Activated naive CD4-positive, alpha-beta T cell treated with anti-CD3 and anti-CD28 coated beads, Interleukin-2, amount 50 U/mL, for 16 hours (primary cell): ENCODE data around the gene TRNT1.

Experiments used
- DNase-seq: peaks from one replicate; pipeline ENCODE4 v3.0.0-alpha.2; 2020

TRNT1 gene

DNA sequence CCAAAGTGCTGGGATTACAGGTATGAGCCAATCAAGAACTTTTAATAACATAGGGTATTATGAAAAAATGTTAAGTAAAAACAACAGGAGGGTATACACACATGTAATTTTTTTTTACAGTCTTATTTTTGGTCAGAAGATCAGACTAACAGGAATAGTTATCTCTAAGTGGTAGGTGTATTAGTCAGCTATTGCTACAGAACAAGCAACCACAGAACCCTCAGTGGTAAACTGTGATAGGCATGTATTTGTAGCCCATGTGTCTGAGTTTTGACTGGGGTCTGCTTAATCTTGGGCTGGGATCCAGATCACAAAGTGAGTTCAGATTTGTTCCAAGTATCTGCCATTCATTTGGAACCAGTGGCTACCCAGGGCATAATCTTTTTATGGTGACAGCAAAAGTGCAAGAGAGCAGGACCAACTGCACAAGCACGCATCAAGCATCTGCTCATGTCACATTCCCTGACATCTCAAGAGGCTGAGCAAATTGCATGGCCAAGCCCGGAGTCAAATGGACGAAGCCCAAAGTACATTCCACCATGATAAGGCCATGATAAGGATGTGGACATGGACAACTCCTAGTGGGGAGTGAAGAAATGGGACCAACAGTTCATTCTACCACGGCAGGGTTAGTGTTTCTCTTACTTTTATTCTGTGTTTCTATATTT, 13.6 kb upstream of the TRNT1 start:
- DNase-seq = no peak

DNA sequence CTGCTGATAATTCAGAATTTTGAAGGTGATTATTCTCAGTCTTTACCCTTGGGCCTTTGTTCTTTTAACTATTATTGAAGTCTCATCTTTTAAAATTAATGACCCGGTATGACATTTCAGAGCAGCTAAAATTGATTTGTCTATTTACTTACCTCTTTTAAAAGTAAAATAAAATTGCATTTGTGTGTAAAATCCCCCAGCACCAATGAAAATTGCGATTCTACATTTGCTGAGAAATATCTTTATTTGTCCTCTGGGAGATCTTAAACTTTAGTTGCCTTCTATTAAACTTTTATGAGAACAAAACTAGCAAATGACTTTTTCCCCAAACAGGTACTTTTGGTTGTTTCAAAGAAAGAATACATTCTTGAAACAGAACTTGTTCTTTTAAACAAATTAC, 9.1 kb upstream of the TRNT1 start:
- DNase-seq = no peak

DNA sequence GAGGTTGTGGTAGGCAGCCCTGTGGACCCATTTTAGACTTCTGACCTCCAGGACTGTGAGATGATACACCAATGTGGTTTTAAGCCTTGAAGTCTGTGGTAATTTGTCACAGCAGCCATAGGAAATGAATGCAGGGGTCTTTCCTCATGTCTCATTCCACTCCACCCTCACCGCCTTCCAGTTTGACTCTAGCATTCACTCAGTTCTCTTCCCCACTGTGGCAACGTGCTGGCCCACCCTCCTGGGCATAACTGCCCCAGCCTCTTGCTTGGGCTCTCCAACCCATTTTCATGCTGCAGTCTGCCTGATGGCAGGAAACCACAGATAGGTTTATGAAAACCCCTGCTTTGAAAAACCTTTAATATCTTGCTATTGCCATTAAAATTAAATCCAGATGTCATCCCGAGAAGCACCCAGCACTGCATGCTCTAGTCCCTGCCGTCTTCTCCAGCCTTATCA, 7.3 kb upstream of the TRNT1 start:
- no peak for DNase-seq

DNA sequence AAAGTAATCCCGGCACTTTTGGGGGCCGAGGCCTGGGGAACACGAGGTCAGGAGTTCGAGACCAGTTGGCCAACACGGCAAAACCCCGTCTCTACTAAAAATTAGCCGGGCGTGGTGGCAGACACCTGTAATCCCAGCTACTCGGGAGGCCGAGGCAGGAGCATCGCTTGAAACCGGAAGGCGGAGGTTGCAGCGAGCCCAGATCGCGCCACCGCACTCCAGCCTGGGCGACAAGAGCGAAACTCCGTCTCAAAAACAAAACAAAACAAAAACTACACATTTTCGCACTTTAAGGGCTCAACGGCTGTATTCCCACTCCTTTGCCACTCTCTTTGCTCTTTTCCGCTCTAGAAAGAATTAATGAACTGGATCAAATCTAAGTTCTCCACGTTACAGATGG, 763 bp upstream of the TRNT1 start:
- no peak for DNase-seq

DNA sequence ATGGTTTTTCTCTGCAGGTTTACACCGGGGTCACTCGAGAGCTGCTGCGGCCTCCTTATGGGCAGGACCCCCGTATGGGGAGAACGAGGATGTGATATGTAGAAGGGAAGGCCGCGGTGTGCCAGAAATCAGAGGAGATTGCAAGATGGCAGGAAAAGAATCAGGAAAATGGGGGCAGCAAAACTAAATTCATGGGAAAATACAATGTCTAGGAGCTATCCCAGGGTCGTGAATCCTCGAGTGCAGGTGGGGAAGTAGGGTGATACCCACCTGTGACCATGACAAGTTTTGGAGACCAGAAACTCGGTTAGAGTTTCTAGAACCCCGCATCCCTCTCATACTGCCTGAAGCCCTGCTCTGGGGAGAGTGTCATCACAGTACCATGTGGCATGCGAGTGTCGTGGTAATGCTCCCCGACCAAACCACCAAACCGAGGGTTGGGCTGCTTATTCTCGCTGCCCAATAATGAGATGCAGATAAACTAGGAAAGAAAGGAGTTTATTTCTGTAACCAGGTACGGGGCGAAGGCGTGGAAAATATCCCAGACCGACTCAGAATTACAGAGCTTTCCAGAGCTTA, 781 bp downstream of the TRNT1 start:
- peak; percentile 37 for DNase-seq

DNA sequence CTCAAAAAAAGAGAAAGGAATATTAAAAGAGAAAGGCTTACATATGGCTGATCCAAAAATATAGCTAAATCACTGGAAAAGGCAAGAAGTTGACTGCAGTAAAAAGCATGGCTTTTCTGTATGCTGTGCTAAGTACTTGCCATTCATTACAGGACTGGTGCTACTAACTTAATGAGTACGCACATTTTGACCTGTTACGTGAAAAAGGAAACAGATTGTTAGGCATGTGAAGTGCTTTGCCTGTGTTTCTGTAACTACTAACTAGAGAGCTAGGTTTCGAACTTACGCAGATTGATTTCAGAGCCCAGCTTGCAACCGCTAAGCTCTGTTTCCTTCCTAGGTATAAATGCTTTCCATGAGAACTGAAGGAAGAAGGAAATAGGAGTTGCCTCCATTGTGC, 2.8 kb downstream of the TRNT1 start:
- DNase-seq = no peak

DNA sequence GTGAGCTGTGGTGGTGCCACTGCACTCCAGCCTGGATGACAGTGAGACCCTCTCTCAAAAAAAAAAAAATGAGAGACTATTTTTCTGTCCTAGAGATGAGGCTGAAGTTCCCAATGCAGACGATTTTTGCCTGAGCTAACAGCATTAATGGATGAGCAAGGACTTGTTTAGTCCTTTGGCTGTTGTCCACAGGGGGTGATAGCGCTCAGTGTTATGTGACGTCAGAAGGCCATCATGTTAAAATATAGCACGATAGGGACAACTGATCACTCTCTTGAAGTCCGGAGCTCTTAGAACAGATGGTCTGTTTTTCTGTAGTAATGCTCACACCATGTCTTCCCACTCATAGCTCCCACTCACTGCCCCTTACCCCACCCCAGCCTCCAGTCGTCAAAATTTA, 6.8 kb downstream of the TRNT1 start:
- DNase-seq = no peak

DNA sequence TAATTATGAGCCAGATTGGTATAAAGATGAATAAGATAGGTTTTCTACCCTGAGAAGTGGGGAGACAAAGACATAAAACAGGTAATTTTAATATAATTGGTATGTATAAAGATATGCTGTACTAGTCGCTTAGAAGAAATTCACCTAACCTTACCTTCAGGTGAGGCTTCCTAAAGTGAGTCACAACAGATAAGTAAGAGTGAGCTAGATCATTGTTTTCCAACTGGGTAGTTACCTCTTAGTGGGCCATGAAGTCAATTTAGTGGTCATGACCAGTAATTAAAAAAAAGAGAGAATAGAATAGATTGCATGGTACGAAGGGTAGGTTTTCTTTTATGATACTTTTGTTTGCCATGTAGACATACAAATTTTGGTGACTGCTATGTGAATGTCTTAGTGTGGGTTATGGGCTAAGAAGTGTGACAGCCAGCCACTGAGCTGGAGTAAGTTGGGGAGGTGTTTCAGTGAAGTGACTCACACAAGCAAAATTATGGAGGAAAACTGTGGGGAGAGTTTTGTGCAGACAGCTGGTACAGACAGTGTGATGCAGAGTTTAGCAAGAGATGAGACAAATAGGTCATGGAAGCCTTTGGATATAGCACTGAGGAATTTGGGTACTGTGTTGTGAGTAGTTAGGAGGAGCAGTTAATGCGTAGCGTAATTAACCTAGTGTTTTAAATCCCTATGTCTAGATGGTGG, 8.2 kb downstream of the TRNT1 start:
- DNase-seq = no peak

DNA sequence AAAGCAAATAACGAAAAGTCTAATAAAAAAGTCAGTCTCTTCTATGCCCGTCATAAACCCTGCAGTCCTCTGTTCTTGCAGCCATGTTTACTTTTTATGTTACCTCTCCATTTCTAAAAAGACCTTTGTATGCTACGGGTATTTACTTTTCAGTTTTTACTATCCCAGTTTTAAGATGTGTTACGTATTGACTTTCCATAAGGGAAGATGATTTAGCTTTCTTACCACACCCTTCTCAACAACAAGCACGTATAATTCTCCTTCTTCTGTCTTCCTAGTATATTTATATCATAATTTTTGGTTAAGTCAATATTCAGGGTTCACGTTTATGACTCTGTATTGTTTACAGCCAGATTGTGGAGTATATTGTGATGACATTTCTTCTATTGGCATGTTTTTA, 10.8 kb downstream of the TRNT1 start:
- DNase-seq = no peak

DNA sequence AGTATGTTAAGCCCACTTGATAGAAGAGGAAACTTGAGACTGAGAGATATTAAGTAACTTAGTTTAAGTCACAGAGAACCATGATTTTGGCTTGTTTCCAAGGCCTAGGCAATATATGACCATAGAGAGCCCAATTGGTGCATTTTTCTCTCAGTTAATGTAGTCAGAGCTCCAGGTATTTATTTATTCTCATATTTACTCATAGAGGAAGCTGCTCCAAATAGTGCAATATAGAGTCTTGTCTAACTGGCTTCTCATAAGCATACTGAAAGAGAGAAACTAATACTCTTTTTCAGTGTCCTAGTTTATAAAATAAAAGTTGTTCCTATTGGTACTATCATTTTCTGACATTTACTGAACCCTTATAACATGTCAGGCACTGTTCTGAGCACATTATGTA, 15.2 kb downstream of the TRNT1 start:
- no peak for DNase-seq

DNA sequence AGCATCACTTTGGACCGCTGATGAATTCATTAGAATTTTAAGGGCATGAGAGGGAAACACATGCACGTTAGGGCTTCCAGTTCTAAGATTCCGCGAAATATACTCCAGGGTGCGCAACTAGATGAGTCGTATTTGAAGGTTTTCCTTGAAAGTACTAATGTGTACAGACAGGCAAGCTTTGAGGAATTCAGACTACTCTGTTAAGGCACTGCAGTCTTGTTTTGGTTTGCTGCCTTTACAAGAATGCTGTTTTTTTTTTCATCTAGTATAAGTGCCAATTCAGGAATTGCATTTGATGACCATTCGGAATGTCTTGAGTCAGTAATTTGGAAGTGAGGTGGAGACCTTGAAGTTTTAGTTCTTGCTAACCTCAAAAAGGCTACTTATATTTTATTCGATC, 19.1 kb downstream of the TRNT1 start:
- DNase-seq = no peak

DNA sequence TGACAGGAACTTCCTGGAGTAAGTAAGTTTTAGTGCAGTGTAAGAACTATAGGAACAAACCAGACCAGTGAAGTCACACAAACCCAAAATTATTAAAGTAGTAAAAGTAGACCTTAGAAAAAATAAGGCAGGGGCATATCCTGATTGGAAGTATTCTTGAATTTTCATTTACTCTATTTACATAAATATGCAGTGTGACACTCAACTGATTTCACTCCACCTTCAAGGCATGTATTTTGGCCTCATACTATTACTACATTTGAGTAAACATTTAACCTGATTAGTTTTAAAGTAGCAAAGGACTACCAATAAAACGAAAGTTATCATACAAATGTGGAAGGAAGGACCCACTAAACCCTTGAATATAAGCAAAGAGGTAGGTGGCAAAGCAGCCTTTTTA, 22.8 kb downstream of the TRNT1 start:
- DNase-seq = no peak

DNA sequence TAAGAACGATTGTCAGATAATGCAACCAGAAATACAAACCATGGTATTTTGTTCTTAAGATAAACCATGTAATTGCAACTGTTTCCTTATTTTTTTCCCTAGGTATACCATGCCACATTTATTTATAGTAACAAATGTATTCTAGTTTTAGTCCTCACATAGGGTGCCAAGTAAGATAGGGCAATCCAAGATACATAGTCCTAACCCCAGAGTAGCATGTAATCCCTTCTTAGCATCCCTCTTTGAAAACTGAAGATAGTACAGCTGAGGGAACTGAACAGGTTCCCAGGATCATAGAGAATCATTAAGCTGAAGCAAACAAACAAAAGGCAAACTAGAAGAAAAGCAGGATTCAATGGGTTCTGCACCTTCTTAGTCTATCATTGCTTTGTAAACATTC, 24.8 kb downstream of the TRNT1 start:
- DNase-seq = no peak

DNA sequence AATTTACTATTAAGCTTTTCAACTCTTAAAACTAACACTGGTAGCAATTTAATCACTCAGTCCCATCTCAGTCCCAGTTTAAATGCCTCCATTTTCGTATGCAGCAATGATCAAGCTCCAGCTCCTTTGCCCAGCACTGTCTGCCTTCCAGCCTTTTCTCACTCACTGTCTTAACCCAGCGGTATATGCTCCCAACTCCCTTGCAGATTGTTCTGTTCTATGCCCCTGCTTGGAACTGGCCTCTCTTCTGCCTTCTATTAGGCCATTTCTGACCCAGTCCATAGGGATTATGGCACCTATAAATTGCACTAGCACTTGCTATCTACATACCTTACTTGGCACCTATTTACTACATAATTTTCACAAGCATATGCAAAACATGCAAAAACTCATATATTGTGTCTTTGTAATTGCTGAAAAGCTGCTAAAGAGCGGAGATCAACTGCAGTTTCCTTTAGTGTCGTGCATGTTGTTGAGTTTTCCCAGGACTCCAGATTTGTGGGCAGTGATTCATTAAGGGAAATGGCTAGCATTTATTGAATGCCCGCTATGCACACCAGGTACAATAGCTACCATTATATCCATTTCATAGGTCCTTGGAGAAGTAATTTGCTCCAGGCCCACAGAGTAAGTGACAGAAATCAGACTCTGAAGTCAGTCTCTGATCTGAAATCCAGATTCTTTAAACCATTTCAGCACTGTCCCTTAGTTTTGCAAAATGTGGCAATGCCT, 28.3 kb downstream of the TRNT1 start:
- no peak for DNase-seq

DNA sequence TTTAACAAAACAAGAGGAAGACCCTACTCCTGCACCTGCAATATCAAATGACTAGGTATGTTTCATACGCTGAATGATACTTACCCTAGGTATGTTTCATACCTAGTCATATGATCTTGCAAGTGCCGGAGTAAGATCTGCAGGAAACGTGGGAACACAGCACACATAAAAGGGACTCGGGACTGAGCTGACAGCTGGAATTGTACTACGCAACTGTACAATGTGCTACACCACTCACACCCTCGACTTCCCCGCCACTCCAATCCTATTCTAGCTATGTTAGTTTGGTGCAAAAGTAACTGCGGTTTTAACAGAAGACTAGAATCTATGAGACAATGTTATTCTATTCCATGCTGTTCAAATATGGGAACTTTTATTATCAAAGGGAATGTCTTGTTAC, 30.7 kb downstream of the TRNT1 start:
- DNase-seq = no peak

DNA sequence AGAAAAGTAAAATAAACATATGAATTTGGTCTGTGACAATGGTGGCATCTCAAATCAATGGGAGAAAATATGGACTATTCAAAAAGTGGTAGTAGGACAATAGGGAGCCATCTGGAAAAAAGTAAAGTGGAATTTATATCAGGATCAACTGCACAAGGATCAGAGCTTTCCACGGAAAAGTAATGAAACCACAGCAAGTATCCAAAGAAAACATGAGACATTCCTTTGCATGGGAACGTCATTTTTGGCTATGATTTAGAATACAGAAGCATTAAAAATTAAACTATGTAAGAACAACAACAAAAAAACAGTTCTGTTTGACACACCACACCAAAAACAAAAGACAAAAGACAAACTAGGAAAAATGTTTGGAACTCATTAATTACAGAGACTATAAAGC, 34.1 kb downstream of the TRNT1 start:
- DNase-seq = no peak

DNA sequence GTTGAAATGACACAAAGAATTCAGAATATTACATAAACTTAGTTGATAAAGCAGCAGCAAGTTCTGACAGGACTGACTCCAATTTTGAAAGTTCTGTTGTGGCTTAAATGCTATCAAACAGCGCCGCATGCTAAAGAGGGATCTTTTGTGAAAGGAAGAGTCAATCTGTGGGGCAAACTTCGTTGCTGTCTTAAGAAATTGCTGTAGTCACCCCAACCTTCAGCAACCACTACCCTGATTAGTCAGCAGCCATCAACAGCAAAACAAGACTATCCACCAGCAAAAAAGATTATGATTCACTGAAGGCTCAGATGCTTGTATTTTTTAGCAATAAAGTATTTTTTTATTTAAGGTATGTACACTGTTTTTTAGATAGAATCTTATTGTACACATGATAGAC, 38.5 kb downstream of the TRNT1 start:
- no peak for DNase-seq

DNA sequence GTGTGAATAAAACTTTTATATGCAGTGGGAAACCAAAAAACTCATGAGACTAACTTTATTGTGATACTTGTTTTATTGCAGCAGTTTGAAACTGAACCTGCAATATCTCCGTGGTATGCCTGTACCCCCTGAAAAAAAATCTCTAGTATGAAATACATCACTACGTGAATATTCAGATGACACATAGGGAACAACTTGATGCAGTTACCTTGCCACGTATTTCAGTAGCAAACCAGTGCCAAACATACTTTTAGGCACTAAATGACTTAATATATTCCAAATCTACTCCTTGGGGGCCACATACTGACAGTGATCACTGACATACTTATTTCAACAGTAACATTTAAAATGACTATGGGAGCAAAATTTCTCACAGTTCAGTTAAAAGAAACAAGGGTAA, 38.9 kb downstream of the TRNT1 start:
- no peak for DNase-seq

DNA sequence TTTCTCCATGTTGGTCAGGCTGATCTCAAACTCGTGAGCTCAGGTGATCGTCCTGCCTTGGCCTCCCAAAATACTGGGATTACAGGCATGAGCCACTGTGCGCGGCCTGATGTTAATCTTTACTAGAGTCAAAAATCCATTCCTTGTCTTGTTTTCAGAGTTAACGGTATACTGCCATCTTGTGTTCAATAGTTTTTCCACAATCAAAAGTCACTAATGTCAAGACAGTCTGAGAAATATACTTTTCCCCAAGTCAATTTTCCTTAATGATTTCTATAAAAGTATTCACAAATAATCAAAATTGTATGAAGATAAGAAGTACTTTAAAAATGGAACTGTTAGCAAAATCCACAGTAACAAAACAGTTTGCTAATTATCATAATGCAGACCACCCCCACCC, 44.3 kb downstream of the TRNT1 start:
- DNase-seq = no peak

DNA sequence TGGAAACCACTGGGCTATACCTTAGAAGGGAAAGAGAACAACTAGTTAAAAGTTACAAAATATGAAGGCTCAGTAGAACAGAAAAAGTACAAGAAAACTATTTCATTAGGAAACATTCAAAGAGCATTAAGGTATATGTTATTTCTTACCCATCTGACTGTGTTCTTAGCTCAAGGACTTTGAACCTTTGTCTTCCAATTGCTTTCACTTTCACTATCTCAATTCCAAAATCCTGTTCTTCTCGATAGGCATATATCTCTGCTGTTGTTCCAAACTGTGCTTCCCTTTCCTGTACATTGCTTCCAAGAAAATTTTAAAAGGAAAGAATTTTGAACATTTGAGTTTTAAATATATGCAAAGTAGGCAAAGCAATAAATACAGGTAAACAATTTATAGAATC, 45.9 kb downstream of the TRNT1 start:
- no peak for DNase-seq

DNA sequence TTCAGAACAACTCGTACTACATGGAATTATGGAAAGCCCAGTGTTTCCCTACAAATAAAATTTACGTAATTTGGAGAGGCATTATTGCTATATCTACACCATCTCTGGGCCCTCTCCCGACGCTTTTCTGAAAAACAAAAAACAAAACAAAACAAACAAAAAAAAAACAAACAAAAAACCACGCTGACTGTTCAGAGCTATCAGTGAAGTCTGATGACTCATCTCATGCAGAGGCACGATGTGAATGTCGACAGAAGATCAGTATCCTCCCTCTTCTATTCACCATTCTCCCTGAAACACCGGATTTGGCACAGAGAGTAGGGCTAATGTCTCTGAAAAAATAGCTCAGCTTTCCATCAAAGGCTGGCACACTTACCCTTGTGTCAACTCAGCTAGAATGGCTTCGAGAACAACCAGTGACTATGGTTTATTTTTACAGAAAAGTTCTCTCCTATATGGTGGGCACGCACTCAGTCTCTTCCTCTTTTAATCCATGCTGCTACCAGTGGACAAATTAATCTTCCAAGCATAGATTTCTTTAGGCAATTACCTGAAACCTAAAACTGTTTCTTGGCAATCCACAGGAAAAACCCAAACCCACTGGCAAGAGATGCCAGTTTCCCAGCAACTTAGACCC, 51.2 kb downstream of the TRNT1 start:
- DNase-seq = no peak

DNA sequence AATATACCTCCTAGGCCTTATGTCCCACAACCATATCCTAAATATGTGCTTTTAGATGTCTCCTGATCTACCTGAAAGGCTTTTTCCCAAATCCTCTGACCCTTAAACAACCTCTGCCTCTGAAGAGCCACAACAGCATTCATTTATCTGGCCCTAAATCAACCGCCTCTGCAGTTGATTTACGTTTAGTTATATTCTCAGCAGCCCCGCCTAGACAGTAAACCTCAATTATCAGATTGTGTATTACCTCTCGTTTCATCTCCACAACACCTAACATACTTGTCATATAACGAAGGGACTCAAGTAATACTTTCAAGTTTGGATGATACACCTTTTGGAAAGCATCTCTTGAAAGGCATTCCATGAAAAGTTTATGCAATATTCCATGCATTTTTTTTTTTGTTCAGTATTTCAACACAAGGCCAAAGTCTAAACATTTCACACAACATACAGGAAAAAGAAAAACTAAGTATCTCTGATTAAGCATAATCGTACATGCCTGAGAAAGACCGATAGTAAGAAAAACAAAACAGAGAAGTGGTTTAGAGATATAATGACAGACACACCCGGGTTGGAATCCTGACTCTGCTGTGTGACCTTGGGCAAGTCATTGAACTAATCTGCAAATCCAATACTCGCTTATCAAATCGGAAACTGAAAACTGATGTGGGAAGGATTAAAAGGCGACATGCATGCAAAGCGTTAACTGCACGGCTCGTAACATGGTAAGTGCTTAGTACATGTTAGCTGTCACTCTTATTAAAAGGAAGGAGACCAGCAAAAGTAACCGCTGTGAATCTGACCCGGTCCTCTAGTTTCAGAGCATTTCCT, 52.0 kb downstream of the TRNT1 start:
- DNase-seq = no peak
